ENCODE data around the gene ITPK1. TPM values are rescaled to one million over a fixed set of nuclear protein-coding genes. Genes with fewer than 3 reads are reported as not detected.

Gene ITPK1
- total and polyA plus RNA-seq, 2 experiments from 2014 or later: 35.9 to 101 TPM

GRCh38 chr14:93011650-93012325, 103.9 kb downstream of the ITPK1 start:
- DNase-seq (ENCODE audit: low spot score) (no peak), ATAC-seq (no peak)
- H3K36me3 Mint-ChIP-seq (ENCODE audit: low read depth): peaks cover 9% of the 10 kb centered on the region; the same call in 1 of the 3 replicates
- no peak overlapping the region for H3K27ac ChIP-seq (ENCODE audit: low read depth)
- H2AFZ ChIP-seq: no peak overlapping the region
- no peaks in the 10 kb centered on the region for H3K4me1 ChIP-seq (ENCODE audit: insufficient read depth)
- peaks cover 33% of the 10 kb centered on the region for H3K4me1 Mint-ChIP-seq
- no peaks in the 10 kb centered on the region for H3K9me2 ChIP-seq (ENCODE audit: insufficient read depth)
- no peaks in the 10 kb centered on the region for H3K9me3 Mint-ChIP-seq
- H4K20me1 ChIP-seq (replicated peaks; ENCODE audit: insufficient read depth): peaks cover 7% of the 10 kb centered on the region
- no peak overlapping the region for H3K4me3 ChIP-seq
- H3K27ac Mint-ChIP-seq: peak overlapping the region; percentile 35
- H3K79me2 ChIP-seq (replicated peaks; ENCODE audit: insufficient read depth): peaks cover 47% of the 10 kb centered on the region
- TF ChIP-seq POLR2AphosphoS5 (IDR thresholded peaks at IDR 0.05; ENCODE audit: low read depth) (no peak), CREB1 (CRISPR knock-in tag; IDR thresholded peaks at IDR 0.05; ENCODE audit: low read depth) (no peak), STAT1 (IDR thresholded peaks at IDR 0.05; ENCODE audit: unreplicated experiment) (no peak), NANOG (IDR thresholded peaks at IDR 0.05; ENCODE audit: borderline replicate concordance) (no peak), ZNF114 (CRISPR knock-in tag; IDR thresholded peaks at IDR 0.05) (no peak), JUNB (IDR thresholded peaks at IDR 0.05; ENCODE audit: unreplicated experiment) (no peak), EZH2 (IDR thresholded peaks at IDR 0.05; ENCODE audit: low read depth, unreplicated experiment) (no peak), ZNF331 (CRISPR knock-in tag; IDR thresholded peaks at IDR 0.05; ENCODE audit: low read depth) (no peak), REST (IDR thresholded peaks at IDR 0.05; ENCODE audit: unreplicated experiment) (no peak), ETS1 (IDR thresholded peaks at IDR 0.05) (no peak), ZNF462 (CRISPR knock-in tag; IDR thresholded peaks at IDR 0.05) (no peak), CTCF (conservative IDR thresholded peaks at IDR 0.05; ENCODE audit: low read depth in 2 of 2) (no peak), EZH2phosphoT487 (IDR thresholded peaks at IDR 0.05; ENCODE audit: unreplicated experiment) (no peak)
- H3K27me3 ChIP-seq (ENCODE audit: insufficient read depth): no peaks in the 10 kb centered on the region
- H3K4me2 ChIP-seq: no peak overlapping the region
- no peak overlapping the region for H3K4me3 Mint-ChIP-seq
- H3K27me3 Mint-ChIP-seq (ENCODE audit: insufficient read depth, low read depth, poor library complexity): peaks cover 25% of the 10 kb centered on the region
- no peaks in the 10 kb centered on the region for H3F3A ChIP-seq (replicated peaks; ENCODE audit: low read depth)
- no peaks in the 10 kb centered on the region for H3K36me3 ChIP-seq (ENCODE audit: insufficient read depth)

Data from GM23338 (cell line).